Uterus (tissue), 2 donors: ENCODE data around the gene CHAMP1.

ENCODE experiments used
- CTCF ChIP-seq, 4 experiments: fragments of 200-600 bp in 2 of 4; fragments of 450-650 bp in 2 of 4; sonication (generic) in 2 of 4; IDR thresholded peaks; one replicate each; pipeline ENCODE4 v1.5.1; 2016 to 2019; ENCODE audit warnings: antibody characterized with exemption in 4 of 4, mild to moderate bottlenecking in 2 of 4, moderate library complexity in 1 of 4
- POLR2A ChIP-seq, 2 donors: fragments of 450-650 bp; IDR thresholded peaks; one replicate each; pipeline ENCODE4 v1.6.1; 2016; ENCODE audit warnings: antibody characterized with exemption in 2 of 2, mild to moderate bottlenecking in 1 of 2, moderate library complexity in 1 of 2

GRCh38 chr13:114319441-114319913 is 5.2 kb downstream of the CHAMP1 start:
- TF ChIP-seq CTCF (IDR thresholded peaks at IDR 0.05) (no peak), POLR2A (IDR thresholded peaks at IDR 0.05) (no peak)
